ENCODE results near the gene TFIP11.
A peak's percentile ranks its signal among the peaks of the same experiment; 100 is the strongest.

The TFIP11 gene

DNA sequence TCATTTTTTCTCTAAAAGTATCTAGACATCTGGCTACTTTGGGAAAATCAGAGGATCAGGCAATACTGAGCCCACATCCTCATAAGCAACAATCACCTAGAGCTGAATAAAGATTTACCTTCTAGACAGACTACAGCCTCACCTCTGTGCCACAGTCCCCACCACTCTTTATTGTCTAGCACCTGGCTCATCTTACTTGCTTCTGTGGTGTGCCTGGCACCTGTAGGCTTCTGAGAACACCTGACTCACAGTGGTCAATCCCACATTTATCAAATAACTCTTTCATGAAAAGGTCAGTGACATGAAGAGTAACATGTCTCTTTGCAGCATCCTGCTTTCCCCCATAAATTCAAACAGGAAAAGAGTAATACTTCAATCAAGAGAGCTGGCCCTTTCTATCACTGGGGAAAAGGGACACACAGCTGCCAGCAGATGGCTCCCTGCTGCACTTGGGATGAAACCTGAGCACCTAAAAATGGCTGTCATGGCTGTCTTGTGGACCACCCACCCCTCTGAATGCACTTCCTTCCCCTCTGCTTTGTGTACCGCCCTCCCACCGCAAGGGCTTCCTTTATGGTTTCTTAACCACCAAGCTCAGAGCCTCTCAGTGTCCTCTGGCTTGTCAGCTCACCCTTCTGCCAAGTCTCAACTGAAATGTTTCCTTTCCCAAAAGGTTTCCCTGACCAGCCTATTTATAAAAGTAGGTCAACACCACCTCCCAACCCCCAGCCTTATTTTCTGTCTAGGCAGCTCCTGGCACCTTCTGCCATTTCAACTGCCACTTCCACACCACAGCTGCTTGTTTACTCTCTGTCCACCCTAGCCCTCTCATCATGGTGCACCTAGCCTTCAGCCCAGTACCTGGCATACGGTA, 9.3 kb downstream of the TFIP11 start:
- DNase-seq, result peak; percentile 19 to 41

- DNase-seq, result no peak
Observed at GRCh38 chr22:26501996-26502395, 10.3 kb downstream of the TFIP11 start.

- DNase-seq, result no peak
Observed at GRCh38 chr22:26499188-26499703, 13.0 kb downstream of the TFIP11 start.

DNA sequence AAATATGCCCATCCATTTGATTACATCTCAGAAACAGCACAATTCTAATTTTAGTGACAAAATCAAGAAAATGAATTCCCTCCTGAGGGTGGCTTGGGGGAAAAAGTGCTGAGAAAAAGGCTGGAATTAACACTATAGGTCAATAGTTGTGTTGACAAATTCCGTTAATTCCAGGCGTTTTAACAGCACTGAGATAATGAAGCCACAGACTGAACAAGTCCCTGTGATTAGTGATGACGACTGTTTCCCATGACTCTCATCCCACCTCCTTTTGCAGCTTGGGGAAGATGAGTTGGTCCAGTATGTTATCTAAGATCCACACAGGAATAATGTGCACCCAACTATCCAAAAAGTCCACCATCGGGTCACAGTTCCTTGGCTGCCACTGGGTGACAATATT, 15.8 kb downstream of the TFIP11 start:
- DNase-seq, result no peak

GRCh38 chr22:26494506-26494905, 17.8 kb downstream of the TFIP11 start:
- no peak for DNase-seq

DNA sequence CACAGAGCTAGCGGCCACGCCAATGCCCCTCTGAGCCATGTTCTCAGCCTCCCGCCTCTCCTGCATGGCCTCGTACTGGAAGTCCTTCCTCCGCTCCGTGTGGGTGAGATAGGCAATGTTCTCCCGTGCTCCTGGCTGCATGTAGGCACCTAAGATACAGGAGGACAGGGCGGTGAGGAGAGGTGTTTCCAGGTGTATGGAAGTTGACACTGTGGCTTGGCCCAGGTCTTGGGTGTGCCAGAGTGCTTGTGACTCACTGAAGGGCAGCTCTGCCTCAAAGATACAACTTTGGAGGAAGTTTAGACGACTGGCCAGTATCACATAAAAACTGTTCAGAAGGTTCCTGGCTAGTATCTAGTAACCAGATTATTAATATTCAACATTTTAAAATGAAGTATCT, 20.1 kb downstream of the TFIP11 start:
- no peak for DNase-seq

DNA sequence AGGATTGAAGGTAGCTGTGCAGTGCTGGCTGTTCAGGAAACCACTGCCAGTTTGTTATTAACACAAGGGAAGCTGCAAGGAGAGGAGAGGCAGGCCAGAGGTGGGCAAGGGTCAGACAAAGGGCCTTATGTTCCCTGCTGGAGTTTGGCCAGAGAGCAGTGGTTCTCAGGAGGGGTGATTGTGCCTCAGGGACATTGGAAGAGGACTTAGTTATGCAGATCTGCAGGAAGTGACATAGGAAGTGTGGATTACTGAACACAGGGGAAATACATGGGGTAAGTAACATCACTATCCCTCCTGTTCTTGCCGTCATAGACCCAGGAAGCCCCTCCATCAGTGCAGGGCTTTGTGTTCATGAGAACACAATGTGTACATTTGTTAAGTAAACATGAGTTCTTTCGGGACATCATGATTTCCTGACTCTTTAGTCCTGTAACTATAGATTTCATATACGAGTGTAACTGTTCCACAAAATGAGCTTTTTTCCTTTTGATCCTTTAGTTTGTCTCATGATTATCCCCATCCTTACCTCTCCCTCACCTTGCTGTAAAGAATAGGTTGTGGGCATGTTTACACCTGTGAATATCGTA, 22.7 kb downstream of the TFIP11 start:
- no peak for DNase-seq

GRCh38 chr22:26487996-26488395, 24.3 kb downstream of the TFIP11 start:
- no peak for DNase-seq

DNA sequence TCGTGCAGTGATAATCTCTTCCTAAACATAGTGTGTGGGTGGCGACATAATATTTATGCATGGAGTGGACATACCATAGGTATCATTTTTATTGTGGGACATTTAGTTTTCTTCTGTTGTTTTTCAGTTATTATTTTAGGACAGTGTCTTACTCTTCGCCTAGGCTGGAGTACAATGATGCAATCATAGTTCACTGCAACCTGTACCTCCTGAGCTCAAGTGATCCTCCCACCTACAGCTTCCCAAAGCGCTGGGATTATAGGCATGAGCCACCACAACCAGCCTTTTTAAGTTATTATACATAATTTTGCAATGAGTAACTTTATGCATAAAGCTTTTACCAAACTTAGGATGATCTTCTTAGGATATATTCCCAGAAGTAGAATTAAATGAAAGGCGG, 25.9 kb downstream of the TFIP11 start:
- no peak for DNase-seq

DNA sequence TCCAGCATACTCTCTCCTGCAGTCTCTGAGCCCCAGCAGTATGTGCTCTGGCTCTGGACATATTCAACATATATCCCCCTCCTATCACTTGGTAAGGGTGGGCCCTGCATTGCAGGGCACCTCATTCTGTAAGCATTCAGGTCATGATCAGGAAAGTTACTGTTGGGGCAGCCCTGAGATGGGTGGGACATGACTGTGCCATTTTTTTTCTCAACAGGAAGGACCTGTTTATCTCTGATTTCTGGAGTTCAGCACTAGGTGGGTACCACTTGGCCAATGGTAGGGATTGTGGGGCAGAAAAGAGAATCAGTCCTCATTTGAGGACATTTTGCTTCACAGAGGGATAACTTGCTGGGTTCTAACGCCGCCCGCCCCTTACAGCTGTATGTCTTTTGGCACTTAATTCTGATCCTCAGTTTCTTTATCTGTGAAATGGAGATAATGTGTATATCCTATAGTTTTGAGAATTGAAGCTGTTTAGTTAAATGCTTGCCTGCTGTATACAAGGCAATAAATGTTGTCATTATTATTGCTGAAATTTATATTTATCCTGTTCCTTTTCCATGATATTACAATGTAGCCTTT, 26.4 kb downstream of the TFIP11 start:
- DNase-seq, result no peak

DNA sequence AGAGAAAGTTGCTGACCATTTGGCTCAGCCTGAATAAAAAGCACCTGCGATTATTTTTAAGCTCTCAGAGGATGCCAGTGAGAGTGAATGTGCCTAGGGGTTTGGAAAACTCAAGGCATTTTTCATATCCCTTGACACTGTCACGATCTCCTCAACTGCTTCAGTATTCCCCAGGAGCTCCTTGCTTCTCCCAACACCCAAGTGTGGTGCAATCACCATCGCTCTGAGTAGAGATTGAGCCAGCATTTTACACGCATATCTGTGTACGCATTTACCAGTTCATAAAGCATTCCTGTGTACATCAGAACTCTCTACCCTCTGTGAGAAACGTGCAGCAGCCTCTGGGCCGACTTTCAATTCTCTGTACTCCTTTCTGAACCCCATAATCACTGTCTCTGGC, 27.3 kb downstream of the TFIP11 start:
- DNase-seq, result no peak

DNA sequence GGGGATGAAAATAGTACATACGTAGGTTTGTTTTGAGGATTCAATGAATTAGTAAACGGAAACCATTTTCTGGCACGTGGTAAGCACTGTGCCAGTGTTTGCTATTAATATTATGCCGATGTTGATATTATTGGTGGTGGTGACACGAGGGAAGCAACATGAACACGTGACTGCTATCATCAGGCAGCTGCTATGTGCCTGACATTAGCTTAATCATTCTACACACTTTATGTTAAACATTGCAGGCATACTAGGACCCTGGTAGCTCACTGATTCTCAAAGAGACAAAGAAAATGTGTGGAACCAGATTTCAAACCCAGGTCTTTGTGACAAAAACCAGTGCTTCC, 27.9 kb downstream of the TFIP11 start:
- DNase-seq, result no peak

GRCh38 chr22:26483439-26484359, 28.6 kb downstream of the TFIP11 start, which contains the start of the genes HPS4 and SRRD:
TSS of gene HPS4 (minus strand) at chr22:26483783. CDS start at chr22:26481762, 2,021 bp downstream.
TSS of gene SRRD (plus strand) at chr22:26483877. CDS start at chr22:26483891, 14 bp downstream.
- peak; percentile 81 to 87 for DNase-seq

DNA sequence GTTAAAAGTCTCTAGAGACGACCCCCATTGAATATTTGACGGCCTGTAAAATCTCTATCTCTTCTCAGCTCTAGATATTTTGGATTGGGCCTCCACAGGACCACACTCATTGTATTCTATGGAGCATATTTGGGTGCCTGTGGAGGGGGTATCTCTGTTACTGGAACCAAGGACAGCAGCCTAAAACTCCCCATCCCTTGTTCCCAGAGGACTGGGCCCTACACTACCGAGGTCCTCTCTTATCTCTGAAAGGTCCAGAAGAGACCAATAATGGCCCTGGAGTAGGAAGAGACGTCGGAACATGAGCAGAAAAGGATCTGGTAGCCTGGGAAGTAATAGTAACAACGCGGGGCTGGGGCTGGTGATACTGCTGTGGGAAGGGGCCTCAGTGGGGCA, 29.2 kb downstream of the TFIP11 start:
- no peak for DNase-seq

DNA sequence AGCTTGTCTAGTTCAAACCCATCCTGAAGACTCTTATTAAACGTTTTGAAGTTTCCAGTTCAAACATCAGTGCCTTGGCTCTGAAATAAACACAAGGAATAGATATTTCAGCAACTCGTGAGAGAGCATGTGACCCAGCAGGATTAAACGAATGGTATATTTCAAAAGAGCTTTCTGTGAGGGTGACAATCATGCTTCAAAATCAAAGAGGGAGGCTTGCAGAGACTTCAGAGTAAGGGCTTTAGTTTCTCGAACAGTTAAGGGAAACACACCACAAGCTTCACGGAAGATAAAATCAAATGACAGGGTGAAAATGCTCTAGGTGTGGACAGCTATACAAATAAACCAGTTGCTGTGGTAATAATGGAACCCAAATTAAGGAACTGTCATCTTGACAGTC, 30.1 kb downstream of the TFIP11 start:
- no peak for DNase-seq

GRCh38 chr22:26481694-26482093, 30.6 kb downstream of the TFIP11 start:
- DNase-seq, result no peak

GRCh38 chr22:26481112-26481693, 31.1 kb downstream of the TFIP11 start:
- DNase-seq, result no peak

GRCh38 chr22:26480611-26480932, 31.7 kb downstream of the TFIP11 start:
- no peak for DNase-seq

DNA sequence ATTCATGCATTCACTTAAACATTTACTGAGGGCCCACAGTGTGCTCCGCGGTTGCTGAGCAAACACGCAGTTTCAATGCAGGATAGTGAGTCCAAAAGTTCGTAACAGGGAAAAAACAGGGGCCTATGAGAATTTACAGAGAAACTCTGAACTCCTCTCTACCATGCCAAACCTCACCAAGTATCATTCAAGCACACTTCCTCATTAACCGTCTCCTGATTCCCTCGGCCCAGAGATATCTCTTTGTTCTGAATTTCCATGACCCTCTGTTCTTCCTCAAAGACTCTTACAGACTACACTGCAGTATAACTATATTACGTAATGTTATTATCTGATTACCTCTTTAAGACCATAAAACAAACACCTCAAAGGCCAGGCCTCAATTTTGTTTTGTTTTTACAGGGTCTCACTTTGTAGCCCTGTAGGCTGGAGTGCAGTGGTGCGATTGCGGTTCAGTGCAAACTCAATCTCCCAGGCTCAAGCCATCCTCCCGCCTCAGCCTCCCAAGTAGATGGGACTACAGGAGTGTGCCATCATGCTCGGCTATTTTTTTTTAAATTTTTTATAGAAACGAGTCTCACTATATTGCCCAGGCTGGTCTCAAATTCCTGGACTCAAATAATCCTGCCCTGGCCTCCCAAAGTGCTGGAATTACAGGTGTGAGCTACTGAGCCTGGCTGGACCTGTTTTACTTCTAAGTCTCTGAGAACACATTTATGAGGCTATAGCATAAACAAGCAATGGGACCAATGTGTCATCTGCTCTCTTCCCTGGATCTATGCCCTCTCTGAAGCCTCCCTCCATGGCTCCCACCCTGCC, 32.3 kb downstream of the TFIP11 start:
- DNase-seq, result no peak

DNA sequence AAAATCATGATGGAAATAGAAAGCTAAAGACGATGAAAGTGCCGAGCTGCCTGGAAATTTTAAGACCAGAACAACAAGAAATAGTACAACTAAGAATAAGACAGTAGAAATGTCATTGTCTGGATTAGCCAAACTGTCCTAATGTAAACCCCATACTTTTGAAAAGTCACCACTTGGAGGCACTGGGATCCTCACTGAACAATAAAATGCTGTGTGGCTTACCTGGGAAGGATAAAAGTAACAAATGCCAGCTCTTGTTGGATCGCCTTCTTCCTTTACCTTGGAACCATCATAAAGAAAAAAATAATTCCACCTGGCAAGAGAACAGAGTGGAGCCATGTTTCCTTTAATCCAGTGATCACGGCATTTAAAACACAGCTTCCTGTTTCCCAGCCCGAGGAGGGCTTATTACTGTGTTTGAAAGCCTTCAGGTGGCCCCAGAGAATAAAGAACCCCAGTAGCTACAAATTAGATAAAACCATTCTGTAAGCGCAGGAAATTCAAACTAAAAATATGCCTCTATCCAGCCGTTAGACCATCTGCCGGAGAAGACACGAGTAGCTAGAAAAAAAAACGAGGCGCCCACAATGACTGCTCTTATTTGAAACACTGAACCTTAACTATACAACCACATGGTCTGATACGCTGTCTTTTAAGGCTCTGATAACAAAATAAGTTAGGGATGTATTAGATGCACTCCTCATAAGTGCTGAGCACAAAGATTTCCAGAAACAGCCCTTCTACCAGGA, 33.1 kb downstream of the TFIP11 start:
- peak in 1 of 2 experiments; percentile 52 for DNase-seq

GRCh38 chr22:26477341-26477731, 34.9 kb downstream of the TFIP11 start:
- DNase-seq, result peak in 1 of 2 experiments; percentile 14

Measured in NCI-H524 (cell line).